Measurements from ENCODE around the gene FBXO8. TPM values are rescaled to one million over a fixed set of nuclear protein-coding genes. Genes with fewer than 3 reads are reported as not detected.

Gene FBXO8
- total RNA-seq, 1 experiment from 2014 or later, result 16.7 TPM

DNA sequence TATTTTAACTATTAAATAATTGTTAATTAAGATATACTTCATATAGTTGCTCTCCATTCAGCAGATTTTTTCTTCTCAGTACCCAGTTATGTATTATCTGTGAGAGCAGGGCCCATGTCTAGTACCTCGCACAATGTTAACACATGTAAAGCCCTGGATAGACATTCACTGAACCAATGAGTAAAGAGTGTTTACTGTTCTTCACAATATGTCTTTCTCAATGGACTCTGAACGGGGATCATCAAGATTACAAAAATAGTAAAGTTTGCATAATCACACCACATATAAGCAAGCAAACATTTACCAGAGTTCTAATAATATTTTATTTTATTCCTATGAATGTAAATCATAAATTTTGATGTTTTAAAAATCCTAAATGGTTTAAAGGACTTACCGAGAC lies 47.1 kb downstream of the FBXO8 start:
- intact Hi-C loops (cut with micrococcal nuclease; ENCODE audit: unreplicated experiment), result no loop called here
- TF ChIP-seq EZH2 (IDR thresholded peaks at IDR 0.05; ENCODE audit: low read depth), result no peak
- TF ChIP-seq, protein P1, sequence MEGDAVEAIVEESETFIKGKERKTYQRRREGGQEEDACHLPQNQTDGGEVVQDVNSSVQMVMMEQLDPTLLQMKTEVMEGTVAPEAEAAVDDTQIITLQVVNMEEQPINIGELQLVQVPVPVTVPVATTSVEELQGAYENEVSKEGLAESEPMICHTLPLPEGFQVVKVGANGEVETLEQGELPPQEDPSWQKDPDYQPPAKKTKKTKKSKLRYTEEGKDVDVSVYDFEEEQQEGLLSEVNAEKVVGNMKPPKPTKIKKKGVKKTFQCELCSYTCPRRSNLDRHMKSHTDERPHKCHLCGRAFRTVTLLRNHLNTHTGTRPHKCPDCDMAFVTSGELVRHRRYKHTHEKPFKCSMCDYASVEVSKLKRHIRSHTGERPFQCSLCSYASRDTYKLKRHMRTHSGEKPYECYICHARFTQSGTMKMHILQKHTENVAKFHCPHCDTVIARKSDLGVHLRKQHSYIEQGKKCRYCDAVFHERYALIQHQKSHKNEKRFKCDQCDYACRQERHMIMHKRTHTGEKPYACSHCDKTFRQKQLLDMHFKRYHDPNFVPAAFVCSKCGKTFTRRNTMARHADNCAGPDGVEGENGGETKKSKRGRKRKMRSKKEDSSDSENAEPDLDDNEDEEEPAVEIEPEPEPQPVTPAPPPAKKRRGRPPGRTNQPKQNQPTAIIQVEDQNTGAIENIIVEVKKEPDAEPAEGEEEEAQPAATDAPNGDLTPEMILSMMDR (conservative IDR thresholded peaks at IDR 0.05), result no peak
- ChIA-PET POLR2A (ENCODE audit: unreplicated experiment) (no interaction called here), CTCF (no interaction called here)
- BruUV-seq (replicated peaks), result no TSS peak
- DNase-seq, result no peak
- Histone ChIP-seq H3K4me2 (no peak overlapping the region), H3K36me3 (ENCODE audit: low read depth) (no peaks in the 10 kb centered on the region), H3K27me3 (ENCODE audit: insufficient read depth, low read depth) (no peaks in the 10 kb centered on the region), H3K79me2 (ENCODE audit: low read depth) (no peaks in the 10 kb centered on the region), H4K20me1 (ENCODE audit: insufficient read depth) (no peaks in the 10 kb centered on the region), H2AFZ (no peak overlapping the region), H3K9me2 (ENCODE audit: insufficient read depth) (no peaks in the 10 kb centered on the region), H3F3A (ENCODE audit: insufficient read depth, low read depth) (no peaks in the 10 kb centered on the region), H3K4me3 (no peak overlapping the region), H3K27ac (no peak overlapping the region), H3K4me1 (replicated peaks; ENCODE audit: insufficient read depth) (no peaks in the 10 kb centered on the region), H3K9me3 (ENCODE audit: insufficient read depth, low read depth) (no peaks in the 10 kb centered on the region)

DNA sequence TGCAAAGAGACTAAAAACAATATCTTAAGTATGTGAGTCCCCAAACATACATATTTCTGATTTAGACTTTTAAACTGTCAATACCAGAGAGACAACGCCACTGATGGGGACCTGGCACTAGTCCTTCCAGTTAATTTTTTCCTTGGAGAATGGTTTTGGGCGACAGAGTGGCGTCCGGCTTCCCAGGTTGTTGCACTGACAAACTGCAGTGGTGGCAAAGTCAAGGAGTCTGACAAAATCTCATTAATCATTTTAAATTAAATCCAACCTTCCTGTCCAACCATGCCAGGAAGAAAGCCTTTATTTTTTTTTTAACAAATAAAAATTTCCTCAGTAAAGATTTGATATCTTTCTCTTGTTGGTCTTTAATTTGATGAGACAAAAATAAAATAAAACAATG lies 52.8 kb downstream of the FBXO8 start:
- intact Hi-C loops (cut with micrococcal nuclease; ENCODE audit: unreplicated experiment), result no loop called here
- no TSS peak for BruUV-seq (replicated peaks)
- no peak for DNase-seq

DNA sequence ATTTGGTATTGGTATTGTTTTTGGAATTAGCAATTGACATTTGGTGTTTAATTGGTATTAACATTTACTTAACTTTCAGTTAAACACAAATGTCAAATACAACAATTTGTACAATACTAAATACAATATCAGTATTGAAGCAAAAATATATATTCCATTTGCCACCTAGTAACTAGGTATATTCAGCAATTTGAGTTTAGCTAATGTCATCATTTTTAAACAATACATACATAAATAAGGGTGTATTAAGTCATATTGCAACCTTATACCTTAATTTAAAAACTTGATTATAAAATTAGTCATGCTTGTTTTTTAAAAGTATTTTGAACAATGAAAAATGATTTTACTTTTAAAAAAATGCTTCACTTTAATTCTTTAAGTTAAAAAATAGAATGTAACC lies 53.3 kb downstream of the FBXO8 start:
- no peak for TF ChIP-seq EZH2 (IDR thresholded peaks at IDR 0.05; ENCODE audit: low read depth)
- TF ChIP-seq, protein P1 (conservative IDR thresholded peaks at IDR 0.05), result no peak
- Histone ChIP-seq H3K4me3 (no peak overlapping the region), H3K9me3 (ENCODE audit: insufficient read depth, low read depth) (no peaks in the 10 kb centered on the region), H3K27me3 (ENCODE audit: insufficient read depth, low read depth) (no peaks in the 10 kb centered on the region), H3K79me2 (ENCODE audit: low read depth) (no peaks in the 10 kb centered on the region), H4K20me1 (ENCODE audit: insufficient read depth) (no peaks in the 10 kb centered on the region), H3K4me2 (no peak overlapping the region), H3K36me3 (ENCODE audit: low read depth) (no peaks in the 10 kb centered on the region), H3K4me1 (replicated peaks; ENCODE audit: insufficient read depth) (no peaks in the 10 kb centered on the region), H3K27ac (no peak overlapping the region), H3K9me2 (ENCODE audit: insufficient read depth) (no peaks in the 10 kb centered on the region), H3F3A (ENCODE audit: insufficient read depth, low read depth) (no peaks in the 10 kb centered on the region), H2AFZ (no peak overlapping the region)
- DNase-seq, result no peak
- CTCF ChIA-PET, result no interaction called here
- intact Hi-C loops (cut with micrococcal nuclease; ENCODE audit: unreplicated experiment), result no loop called here
- POLR2A ChIA-PET (ENCODE audit: unreplicated experiment), result no interaction called here
- no TSS peak for BruUV-seq (replicated peaks)

More for the DNA sequence above, 52.8 kb downstream of the FBXO8 start:
- Histone ChIP-seq H3K9me2 (ENCODE audit: insufficient read depth) (no peaks in the 10 kb centered on the region), H3K4me3 (no peak overlapping the region), H3F3A (ENCODE audit: insufficient read depth, low read depth) (no peaks in the 10 kb centered on the region), H3K4me1 (replicated peaks; ENCODE audit: insufficient read depth) (no peaks in the 10 kb centered on the region), H2AFZ (no peak overlapping the region), H3K36me3 (ENCODE audit: low read depth) (no peaks in the 10 kb centered on the region), H3K4me2 (no peak overlapping the region), H3K79me2 (ENCODE audit: low read depth) (no peaks in the 10 kb centered on the region), H3K27me3 (ENCODE audit: insufficient read depth, low read depth) (no peaks in the 10 kb centered on the region), H3K27ac (no peak overlapping the region), H4K20me1 (ENCODE audit: insufficient read depth) (no peaks in the 10 kb centered on the region), H3K9me3 (ENCODE audit: insufficient read depth, low read depth) (no peaks in the 10 kb centered on the region)
- CTCF ChIA-PET, result no interaction called here
- no peak for TF ChIP-seq EZH2 (IDR thresholded peaks at IDR 0.05; ENCODE audit: low read depth)
- POLR2A ChIA-PET (ENCODE audit: unreplicated experiment), result no interaction called here

DNA sequence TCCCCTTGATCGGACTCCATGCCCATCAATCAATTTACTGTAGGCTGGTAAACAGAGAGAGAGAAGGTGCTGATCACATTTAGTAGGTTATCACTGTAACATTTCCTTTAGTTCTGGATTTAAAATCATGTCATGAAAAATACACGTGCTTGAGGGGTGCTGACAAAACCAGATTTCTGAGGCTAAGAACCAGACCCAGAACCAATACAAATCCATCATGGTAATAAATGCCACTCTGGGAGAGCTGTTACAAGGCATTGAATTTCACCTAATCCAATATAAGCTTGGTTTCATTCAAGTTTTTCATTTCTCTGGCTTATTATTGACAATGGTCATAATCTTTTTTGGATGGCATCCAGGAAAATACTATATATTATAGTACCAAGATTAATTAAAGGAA lies 54.5 kb downstream of the FBXO8 start:
- Histone ChIP-seq H2AFZ (no peak overlapping the region), H3K9me3 (ENCODE audit: insufficient read depth, low read depth) (no peaks in the 10 kb centered on the region), H3K36me3 (ENCODE audit: low read depth) (no peaks in the 10 kb centered on the region), H3K79me2 (ENCODE audit: low read depth) (no peaks in the 10 kb centered on the region), H3K4me1 (replicated peaks; ENCODE audit: insufficient read depth) (no peaks in the 10 kb centered on the region), H3K4me2 (no peak overlapping the region), H3K27ac (no peak overlapping the region), H3K4me3 (no peak overlapping the region), H3K27me3 (ENCODE audit: insufficient read depth, low read depth) (no peaks in the 10 kb centered on the region), H3F3A (ENCODE audit: insufficient read depth, low read depth) (no peaks in the 10 kb centered on the region), H4K20me1 (ENCODE audit: insufficient read depth) (no peaks in the 10 kb centered on the region), H3K9me2 (ENCODE audit: insufficient read depth) (no peaks in the 10 kb centered on the region)
- CTCF ChIA-PET, result no interaction called here
- no peak for TF ChIP-seq EZH2 (IDR thresholded peaks at IDR 0.05; ENCODE audit: low read depth)
- TF ChIP-seq, protein P1 (conservative IDR thresholded peaks at IDR 0.05), result no peak
- intact Hi-C loops (cut with micrococcal nuclease; ENCODE audit: unreplicated experiment), result no loop called here
- POLR2A ChIA-PET (ENCODE audit: unreplicated experiment), result no interaction called here
- no peak for DNase-seq
- BruUV-seq (replicated peaks), result no TSS peak
